Inflammatory macrophage (primary cell): ENCODE results near the gene XPR1.
"Not testable (repeated sequence)": the region's sequence is repeated elsewhere in the genome, so short reads cannot be mapped to it uniquely, and the experiment has no call there.

ENCODE experiments used
- DNase-seq, 2 donors: peaks; one replicate each; pipeline ENCODE4 v3.0.0-alpha.2; 2020 to 2022

The XPR1 gene

GRCh38 chr1:180724055-180724454 is 92.2 kb downstream of the XPR1 start:
- DNase-seq, result no peak

GRCh38 chr1:180726024-180726423 is 94.2 kb downstream of the XPR1 start:
- not testable (repeated sequence) for DNase-seq

- not testable (repeated sequence) for DNase-seq
These were observed 95.9 kb downstream of the XPR1 start for GRCh38 chr1:180727751-180728150.

- no peak for DNase-seq
These were observed 96.8 kb downstream of the XPR1 start for GRCh38 chr1:180728472-180729106.

GRCh38 chr1:180731131-180731530 is 99.3 kb downstream of the XPR1 start:
- no peak for DNase-seq

GRCh38 chr1:180732866-180733265 is 101.0 kb downstream of the XPR1 start:
- DNase-seq, result no peak

GRCh38 chr1:180734366-180734765 is 102.5 kb downstream of the XPR1 start:
- no peak for DNase-seq

- DNase-seq, result no peak
These were observed 110.8 kb downstream of the XPR1 start for GRCh38 chr1:180742663-180743062.

- DNase-seq, result no peak
These were observed 112.0 kb downstream of the XPR1 start for GRCh38 chr1:180743868-180744267.

- no peak for DNase-seq
These were observed 113.3 kb downstream of the XPR1 start for GRCh38 chr1:180745098-180745497.

- DNase-seq, result no peak
These were observed 120.1 kb downstream of the XPR1 start for GRCh38 chr1:180751921-180752320.

- no peak for DNase-seq
These were observed 122.6 kb downstream of the XPR1 start for GRCh38 chr1:180754453-180754852.

- DNase-seq, result no peak
These were observed 125.8 kb downstream of the XPR1 start for GRCh38 chr1:180757657-180758056.

- no peak for DNase-seq
These were observed 131.0 kb downstream of the XPR1 start for GRCh38 chr1:180762796-180763195.

- no peak for DNase-seq
These were observed 133.3 kb downstream of the XPR1 start for GRCh38 chr1:180765151-180765550.

GRCh38 chr1:180769889-180770288 is 138.1 kb downstream of the XPR1 start:
- DNase-seq, result no peak

GRCh38 chr1:180773210-180773865 is 141.5 kb downstream of the XPR1 start:
- no peak for DNase-seq

- no peak for DNase-seq
These were observed 144.0 kb downstream of the XPR1 start for GRCh38 chr1:180775801-180776200.

- DNase-seq, result no peak
These were observed 145.4 kb downstream of the XPR1 start for GRCh38 chr1:180777072-180777689.

- no peak for DNase-seq
These were observed 147.1 kb downstream of the XPR1 start for GRCh38 chr1:180778782-180779398.

GRCh38 chr1:180779584-180779983 is 147.8 kb downstream of the XPR1 start:
- DNase-seq, result no peak

GRCh38 chr1:180781718-180782117 is 149.9 kb downstream of the XPR1 start:
- DNase-seq, result no peak

- no peak for DNase-seq
These were observed 153.5 kb downstream of the XPR1 start for GRCh38 chr1:180785291-180785690.

- DNase-seq, result no peak
These were observed 154.1 kb downstream of the XPR1 start for GRCh38 chr1:180785887-180786286.
